GM21717 (cell line): Measurements from ENCODE around the gene MIA.
"Not testable (repeated sequence)": the region's sequence is repeated elsewhere in the genome, so short reads cannot be mapped to it uniquely, and the experiment has no call there.

Experiments used
- ATAC-seq: cut with Tn5 transposase; IDR thresholded peaks from one replicate; pipeline ENCODE4 v1.9.1; 2021; ENCODE audit warnings: mild to moderate bottlenecking, moderate library complexity; ENCODE audit not compliant: unreplicated experiment

MIA gene

DNA sequence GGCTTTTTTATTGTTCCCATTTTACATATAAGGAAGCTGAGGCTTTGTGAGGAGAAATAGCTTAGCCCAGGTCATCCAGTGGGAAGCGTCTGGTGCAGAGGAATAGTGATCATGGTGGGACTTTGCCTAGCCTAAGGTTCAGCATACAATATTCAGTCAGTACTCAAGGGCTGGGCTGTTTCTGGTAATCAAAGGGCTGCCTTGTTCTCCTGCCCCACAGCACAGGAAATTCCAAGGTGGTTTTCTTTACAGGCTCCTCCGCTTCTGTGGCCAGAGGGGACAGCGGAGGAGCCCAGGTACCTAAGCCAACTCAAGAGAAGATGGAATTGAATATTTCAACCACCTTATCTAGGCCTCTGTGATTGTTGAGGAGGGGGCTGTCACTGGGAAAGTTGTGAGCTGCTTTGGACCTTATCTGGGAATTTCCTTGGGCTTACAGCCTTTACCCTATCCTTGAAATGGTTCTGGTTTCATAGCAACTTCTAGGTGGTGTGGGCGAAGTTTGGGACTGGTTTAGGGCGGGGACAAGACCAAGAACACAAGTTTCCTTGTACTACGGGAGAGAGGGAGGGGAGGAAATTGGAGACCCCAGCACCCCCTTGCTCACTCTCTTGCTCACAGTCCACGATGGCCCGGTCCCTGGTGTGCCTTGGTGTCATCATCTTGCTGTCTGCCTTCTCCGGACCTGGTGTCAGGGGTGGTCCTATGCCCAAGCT lies at the start of gene MIA:
TSS of gene MIA (plus strand) at position 606 of the 716 bp plus-strand sequence. CDS start at position 628, 22 bp downstream.
- no peak for ATAC-seq

DNA sequence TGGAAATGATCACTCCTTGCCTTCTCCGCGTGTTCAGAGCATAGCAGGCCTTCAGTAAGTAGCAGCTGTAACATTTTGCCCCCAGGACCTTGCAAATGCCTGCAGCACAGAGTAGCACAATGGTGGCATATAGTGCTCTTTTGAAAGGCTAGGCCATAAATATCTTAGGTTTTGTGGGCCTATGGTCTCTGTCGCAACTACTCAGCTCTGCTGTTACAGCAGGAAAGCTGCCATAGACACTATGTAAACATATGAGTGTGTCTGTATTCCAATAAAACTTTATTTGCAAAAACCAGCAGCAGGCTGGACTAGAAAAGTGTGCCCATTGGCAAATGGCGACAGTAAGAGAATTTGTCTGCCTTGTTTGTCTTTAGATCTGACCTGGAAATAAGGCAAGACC lies 49.0 kb upstream of the MIA start:
- no peak for ATAC-seq

DNA sequence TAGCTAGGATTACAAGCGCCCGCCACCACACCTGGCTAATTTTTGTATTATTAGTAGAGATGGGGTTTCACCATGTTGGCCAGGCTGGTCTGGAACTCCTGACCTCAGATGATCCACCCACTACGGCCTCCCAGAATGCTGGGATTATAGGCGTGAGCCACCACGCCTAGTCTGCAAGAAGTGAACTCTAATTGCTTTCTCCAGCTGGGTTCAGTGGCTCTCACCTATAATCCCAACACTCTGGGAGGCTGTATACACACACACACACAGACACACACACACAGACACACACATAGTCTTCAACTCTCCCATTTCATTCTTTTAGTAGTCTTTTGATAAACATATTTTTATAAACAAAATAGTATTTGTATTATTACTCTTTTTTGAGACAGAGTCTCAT lies 45.3 kb upstream of the MIA start:
- ATAC-seq: not testable (repeated sequence)

DNA sequence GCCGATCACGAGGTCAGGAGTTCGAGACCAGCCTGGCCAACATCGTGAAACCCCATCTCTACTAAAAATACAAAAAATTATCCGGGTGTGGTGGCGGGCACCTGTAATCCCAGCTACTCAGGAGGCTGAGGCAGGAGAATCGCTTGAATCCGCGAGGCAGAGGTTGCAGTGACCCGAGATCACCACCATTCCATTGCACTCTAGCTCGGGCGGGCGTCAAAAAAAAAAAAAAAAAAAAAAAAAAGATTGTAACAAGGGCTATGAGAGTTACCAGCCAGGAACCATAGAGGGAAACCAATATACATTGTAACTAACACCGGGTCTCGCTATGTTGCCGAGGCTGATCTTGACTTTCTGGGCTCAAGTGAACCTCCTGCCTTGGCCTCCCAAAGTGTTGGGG lies 43.0 kb upstream of the MIA start:
- not testable (repeated sequence) for ATAC-seq

DNA sequence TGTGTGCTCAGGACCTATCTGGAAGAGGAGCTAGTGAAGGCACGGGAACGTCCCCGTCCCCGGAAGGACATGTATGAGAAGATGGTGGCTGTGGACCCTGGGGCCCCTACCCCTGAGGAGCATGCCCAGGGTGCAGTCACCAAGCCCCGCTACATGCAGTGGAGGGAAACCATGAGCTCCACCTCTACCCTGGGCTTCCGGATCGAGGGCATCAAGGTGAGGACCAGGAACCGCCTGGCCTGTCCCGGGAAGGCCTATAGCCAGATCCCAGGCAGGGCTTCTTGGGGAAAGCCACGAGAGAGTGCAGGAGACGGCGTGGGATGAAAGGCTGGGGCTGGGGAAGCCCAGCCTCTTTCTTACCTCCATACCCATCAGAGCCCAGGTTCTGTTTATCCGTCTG lies 42.2 kb upstream of the MIA start:
- no peak for ATAC-seq

DNA sequence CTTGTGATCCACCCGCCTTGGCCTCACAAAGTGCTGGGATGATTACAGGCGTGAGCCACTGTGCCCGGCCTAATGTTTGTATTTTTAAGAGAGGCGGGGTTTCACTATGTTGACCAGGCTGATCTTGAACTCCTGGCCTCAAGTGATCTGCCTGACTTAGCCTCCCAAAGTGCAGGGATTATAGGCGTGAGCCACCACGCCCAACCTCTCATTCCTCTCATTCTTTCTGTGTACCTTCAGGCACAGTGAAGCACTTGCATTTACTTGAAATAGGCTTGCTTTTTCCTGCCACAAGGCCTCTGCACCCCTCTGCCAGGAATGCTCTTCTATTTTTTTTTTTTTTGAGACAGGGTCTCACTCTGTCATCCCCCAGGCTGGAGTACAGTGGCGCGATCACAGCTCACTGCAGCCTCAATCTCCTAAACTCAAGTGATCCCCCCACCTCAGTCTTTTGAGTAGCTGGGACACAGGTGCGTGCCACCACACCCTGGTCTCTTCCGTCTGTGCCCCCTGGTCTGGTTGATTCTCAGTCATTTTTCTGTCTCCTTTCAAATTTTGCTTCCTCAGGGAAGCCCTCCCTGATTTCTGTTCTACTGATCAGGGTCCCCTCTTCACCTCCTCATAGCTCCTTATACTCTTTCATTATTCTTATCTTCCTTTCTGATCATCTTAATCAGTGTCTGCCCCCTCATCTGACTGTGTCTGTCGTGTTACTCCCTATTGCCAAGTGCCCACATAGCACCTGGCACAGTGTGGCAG lies 40.1 kb upstream of the MIA start:
- ATAC-seq: no peak

DNA sequence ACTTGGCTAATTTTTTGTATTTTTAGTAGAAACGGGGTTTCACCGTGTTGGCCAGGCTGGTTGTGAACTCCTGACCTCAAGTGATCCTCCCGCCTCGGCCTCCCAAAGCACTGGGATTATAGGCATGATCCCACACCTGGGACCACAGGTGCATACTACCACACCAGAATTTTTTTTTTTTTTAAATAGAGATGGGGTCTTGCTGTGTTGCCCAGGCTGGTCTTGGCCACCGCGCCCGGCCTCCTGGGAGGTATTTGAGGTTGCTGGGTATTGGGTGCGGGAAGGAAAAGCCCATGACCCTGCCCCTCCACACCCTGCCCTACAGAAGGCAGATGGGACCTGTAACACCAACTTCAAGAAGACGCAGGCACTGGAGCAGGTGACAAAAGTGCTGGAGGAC lies 38.7 kb upstream of the MIA start:
- ATAC-seq: no peak

DNA sequence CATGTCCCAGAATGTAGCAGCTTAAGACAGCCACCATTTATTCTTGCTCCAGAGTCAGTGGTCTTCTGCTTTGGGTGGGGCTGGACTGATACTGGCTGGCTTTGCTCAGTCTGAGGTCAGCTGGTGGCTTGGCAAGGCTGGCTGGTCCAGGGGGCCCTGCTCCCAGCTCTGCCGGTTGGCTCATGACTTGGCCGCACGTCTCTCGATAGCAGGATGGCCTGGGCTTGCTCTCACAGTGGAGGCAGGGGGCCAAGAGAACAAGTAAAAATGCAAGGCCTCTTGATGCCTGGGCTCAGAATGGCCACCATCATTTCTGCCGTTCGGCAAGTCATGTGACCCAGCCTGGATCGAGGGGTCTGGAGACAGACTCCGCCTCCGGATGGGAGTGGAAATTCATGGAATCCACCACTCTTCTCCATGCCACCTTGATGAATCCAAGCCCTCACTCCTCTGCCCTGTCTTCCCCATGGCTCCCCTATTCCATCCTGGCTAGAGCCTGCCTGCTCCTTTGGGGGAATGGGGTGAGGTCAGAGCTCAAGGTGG lies 38.1 kb upstream of the MIA start:
- ATAC-seq: no peak

DNA sequence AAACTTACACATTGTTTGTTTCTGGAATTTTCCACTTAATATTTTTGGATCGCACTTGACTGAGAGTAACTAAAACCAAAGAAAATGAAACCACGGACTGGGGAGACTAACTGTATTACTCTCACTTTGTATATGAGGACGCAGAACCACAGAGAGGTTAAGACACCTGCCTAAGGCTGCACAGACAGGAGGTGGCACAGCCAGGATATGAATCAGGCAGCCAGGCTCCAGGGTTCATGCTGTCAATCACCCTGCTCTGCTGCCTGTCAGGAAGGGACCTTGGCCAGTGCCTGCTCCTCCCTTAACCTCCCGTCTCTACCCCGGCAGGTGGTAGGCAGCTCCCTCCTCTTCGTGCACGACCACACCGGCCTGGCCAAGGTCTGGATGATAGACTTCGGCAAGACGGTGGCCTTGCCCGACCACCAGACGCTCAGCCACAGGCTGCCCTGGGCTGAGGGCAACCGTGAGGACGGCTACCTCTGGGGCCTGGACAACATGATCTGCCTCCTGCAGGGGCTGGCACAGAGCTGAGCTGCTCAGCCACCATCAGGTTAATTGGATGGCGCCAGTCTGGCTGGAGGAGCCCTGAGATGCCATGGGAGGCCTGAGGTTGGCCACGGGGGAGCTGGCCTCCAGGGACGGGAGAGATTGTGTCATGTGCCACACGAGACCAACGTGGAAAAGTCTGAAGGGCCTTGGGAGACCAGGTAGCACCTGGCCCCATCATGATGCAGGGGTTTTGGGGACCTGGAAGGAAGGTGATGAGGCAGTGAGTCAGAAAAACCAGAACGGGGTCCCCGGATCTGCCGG lies 36.1 kb upstream of the MIA start:
- no peak for ATAC-seq

DNA sequence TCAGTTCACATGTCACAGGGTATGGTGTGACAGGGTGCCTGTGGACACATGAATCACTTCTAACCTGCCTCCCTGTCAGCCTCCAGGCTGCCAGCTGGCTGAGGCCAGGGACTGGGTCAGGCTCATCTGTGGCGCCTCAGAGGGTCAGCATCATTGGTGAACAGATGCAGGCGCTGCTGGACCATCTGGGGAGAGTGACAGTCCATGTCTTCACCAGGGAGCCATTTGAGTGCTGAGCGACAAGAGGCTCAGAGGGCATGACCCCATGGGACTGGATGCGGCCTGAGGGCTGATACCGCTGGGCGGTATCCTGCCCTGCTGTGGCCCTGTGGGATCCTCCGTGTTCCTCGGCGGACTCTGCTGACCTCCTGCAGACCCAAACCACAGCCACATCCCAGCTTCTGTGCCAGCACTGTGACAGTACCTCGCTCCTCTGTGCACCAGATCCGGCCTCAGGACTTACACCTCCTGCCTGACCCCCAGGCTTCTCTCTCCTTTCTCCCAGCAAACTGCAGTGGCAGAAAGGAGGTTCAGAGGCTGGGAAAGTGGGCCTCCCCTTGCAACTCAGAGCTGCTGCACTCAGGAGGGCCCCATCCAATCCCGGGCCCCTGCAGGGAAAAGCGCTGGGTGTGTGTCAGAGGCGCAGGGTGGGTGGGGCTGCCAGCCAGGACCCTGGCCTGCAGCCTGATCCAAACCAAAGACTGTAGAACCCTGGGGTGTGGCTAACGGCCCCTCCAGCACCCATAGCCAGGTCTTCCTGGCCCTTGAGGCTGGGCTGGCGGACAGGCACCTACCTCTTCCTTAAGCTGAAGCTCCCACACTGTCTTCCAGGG lies 35.2 kb upstream of the MIA start:
- ATAC-seq: no peak

DNA sequence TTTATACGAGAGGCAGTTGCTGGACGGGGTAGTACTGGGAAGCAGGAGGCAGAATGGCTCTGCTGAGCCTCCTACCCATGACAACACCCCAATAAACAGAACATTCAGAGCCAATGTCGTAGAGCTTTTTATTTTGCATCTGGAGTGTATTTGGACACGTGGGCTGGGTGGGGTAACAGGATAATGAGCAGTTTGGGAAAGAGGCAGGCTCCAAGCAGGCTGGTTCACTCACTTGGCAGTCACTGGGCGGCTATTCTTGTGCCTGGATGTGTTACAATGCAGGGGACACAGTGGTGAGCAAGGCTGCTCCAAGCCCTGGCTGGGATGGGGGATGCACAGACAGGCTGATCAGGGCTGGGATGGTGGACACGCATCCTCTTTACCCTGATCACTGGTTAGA lies 34.6 kb upstream of the MIA start:
- ATAC-seq: no peak

DNA sequence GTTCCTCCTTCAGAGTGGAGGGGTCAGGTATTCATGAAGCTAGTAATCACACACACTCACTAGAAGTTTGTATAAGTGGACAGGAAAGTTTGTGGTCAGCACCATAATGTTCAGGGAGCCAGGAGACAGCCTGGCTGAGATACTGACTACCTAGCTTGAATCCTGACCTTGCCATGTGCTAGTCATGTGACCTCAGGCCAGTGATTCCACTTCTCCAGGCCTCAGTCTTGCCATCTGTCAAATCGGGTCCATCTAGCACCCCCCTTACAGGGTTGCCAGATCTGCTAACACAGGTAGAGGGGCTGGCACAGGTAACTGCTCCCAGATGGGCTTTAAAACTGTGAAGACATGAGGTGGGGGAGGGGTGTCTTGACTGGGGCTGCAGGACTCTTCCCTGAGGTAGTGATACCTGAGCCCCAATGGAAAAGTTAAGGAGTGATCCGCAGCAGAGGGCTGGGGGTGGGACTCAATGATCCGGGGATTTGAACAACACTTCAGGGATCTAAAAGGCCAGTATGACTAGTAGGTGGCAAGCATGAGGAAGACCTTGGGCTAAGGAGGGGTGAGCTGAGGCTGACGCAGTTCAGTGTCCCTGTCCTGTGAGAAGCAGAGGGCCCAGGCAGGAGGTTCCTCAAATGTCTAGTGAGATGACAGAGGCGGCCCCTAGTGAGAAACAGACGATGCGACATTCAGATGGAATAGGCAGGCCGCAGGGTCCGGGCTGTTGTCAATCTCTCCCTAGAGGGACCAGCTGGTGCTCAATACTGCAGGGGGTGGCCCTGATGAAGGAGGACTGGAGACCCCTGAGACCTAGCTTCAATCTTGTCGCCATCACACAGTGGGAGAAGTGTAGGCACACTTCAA lies 33.6 kb upstream of the MIA start:
- no peak for ATAC-seq

DNA sequence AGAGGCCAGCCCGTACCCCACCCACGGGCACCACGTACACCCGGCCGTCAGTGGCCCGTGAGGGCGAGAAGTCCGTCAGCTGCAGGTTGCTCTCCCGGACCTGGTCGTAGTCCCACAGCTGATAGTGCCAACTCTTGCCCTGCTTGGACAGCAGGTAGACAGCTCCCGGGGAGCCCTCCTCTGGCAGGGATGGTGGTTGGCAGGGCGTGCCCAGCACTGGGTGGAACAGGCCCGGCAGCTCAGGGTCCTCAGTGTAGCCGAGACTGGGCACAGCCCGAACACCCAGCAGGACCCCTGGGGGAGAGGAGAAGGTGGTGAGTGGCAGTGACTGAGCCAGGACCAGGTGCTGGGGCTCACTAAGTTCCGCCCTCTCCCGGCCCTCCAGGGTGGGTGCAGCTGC lies 32.8 kb upstream of the MIA start:
- ATAC-seq: no peak

DNA sequence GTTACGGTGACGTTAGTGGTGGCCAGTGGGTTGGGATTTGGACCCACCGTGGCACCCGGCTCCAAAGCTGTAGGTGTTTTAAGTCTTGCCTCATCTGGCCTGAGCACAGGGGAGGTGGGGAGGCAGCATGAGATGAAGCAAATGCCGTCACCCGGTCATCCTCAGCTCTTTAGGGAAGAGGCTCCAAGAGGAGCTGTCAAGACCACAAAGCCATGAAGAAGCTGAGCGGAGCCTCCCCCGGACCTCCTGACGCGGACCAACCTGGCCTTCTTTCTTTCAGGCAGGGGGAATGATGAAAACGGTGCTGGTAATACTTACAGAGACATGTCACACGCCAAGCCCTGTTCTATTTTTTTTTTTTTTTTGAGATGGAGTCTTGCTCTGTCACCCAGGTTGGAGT lies 32.4 kb upstream of the MIA start:
- ATAC-seq: no peak

DNA sequence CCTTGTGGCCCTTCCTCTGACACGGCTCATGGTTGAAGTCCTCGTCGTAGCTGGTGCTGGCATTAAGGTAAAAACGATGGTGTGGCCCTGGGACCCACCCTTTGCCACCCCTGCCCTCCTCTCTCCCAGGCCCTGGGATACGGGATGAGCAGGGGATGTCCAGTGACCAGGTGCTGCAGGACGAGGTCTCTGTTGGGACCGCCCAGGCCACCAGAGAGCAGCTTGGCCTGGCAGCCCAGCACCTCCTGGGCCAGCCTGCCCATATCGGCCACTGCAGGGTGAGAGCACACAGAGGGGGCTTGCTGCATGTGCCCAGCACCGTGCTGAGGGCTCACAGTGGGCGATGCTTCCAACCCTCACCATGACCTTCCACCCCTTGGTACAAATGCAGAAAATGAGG lies 31.4 kb upstream of the MIA start:
- no peak for ATAC-seq

DNA sequence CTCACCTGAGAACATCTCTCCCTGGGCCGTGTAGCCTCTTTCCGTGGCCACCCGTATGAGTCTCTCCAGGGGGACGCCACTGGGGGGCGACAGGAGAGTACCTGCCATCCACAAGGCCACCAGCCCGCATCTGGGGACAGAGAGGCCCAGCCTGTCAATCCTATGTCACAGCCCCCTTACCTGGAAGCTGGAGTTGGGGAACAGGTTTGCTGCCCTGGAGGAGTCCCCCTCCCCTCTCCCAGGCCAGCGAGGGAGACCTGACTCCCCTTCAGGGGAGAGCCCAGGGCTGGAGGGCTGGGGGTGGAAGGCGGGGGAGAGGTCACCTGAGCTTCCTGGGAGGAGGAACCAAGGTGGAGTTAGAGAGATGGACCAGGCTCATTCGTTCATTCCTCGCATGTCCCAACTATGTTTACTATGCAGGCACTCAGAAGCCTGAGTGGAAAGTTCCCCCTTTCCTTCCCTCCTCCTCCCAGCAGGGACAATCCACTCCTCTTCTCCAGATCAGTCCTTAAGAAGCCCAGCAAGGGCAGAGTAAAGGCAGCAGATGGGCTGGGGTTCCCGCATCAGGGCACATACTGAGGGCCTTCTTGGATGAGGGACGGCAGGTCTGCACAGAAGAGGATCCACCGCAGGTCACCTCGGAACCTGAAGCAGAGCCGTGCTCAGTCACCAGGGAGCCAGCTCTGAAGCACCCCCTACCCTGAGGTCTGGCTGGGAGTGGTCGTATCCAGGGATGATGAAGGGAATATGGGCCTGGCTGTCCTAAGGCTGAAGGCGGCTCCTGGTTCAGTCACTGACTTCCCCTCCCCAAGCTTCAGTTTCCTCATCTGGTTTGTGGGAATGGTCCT lies 30.5 kb upstream of the MIA start:
- no peak for ATAC-seq

DNA sequence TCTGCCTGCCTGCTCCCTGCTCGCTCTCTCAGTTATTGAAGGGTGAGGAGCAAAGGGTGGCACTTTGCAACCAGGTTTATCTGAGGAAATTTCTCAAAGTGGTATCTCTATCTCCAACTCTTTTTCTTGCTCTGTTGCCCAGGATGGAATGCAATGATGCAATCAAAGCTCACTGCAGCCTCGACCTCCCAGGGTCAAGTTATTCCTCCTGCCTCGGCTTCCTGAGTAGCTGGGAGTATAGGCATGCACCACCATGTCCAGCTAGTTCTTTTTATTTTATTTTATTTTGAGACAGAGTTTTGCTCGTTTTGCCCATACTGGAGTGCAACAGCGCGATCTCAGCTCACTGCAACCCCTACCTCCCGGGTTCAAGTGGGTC lies 29.9 kb upstream of the MIA start:
- ATAC-seq: no peak

DNA sequence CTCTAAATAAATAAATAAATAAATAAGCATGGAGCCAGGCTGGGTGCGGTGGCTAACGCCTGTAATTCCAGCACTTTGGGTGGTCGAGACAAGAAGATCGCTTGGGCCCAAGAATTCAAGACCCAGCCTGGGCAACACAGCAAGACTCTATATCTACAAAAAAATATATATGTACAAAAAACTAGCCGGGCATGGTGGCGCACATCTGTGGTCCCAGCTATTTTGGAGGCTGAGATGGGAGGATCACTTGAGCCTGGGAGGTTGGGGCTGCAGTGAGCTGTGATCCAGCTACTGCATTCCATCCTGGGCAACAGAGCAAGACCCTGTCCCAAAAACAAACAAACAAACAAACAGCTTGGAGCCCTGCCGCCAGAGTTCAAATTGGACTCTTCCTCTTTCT lies 27.8 kb upstream of the MIA start:
- ATAC-seq: no peak
